ENCODE results near the gene TTC31. TPM values are rescaled to one million over a fixed set of nuclear protein-coding genes. Genes with fewer than 3 reads are reported as not detected.
"Not testable (repeated sequence)": the region's sequence is repeated elsewhere in the genome, so short reads cannot be mapped to it uniquely, and the experiment has no call there.

Gene TTC31
- 5.3 and 7.3 TPM in 2 replicates for total RNA-seq

DNA sequence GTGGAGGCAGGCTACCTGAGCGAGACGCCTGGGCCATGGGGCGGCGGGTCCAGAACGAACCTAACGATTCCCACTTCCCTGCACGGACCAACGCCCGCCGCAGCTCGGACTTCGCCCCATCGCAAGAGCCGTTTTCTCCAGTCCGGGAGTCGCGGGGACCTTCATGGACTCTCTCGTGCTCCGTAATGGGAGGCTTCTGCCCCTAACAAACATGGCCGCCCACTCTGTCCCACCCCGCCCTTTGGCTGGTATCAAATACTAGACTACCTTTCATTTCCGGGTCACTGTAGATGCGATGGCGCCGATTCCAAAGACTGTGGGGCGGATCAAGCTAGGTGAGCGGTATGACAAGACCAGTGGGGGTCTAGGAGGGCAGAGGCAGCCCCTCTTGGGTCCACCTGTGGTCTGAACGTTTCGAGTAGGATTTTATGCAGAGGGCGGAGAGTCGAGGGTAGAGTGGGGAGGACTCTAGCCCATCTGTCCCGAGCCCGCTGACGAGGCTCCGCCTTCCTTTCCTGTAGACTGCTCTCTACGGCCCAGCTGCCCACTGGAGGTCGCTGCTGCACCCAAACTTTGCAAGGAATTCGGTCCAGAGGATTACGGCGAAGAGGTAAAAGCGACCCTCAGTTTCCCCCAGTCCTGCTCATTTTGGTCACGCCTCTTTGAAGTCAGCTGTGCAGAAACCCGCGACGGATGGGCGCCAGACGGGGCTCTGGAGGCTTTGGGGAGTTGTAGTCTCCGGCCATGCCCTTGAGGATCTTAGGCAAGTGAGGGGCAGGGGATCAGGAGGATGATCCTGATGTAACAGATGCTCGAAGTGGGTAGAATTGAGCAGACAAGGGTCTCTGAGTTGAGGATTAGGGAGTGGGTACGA, at the start of gene TTC31, which contains the start of gene CCDC142:
TTC31 (plus strand) TSS at position 281 of the 874 bp plus-strand sequence; CDS start at position 296, 15 bp downstream.
CCDC142 (minus strand) TSS at position 198 of the 874 bp plus-strand sequence; CDS start at position 37, 161 bp downstream.
- peak; percentile 88 to 97 for DNase-seq (ENCODE audit: low read depth in 2 of 2)

- DNase-seq (ENCODE audit: low read depth in 2 of 2) = no peak
These were observed 46.6 kb upstream of the TTC31 start for GRCh38 chr2:74436111-74436805.

DNA sequence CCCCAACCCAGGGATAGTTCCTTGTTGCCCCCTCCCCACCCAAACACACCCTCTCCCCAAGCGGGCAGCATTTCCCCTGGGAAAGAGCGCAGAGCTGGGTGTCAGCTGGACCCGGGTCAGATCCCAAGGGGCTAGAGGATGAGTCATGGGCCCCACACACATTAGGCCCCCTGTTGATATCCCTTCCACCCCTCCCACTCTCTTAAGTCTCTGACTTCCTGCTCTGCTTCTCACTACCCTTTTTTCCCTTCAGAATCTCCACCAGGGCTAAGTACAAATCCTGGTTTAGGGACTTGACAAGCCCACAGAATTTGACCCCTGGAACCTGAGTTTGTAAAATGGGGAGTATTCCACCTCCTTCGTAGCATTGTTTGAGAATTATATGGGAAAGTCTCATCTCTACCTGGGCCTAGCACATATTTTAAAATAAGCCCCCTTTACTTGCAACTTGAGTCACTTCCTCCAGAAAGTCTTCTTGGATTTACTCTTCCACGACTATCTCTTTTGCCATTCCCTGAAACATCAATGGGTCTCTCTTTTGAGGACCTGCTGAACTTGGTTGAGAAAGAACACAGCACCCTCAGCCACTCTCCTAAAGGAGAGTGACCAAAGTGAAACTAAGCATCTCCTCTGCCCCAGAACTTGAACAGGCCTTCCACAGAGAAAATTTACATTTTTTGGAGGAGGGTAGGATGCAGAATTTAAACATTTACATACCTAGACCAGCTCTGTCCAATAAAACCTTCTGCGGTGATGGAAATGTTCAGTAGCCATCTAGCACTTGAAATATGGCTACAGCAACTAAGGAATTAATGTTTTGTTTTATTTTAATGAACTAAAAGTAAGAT, 45.8 kb upstream of the TTC31 start:
- no peak for DNase-seq (ENCODE audit: low read depth in 2 of 2)

DNA sequence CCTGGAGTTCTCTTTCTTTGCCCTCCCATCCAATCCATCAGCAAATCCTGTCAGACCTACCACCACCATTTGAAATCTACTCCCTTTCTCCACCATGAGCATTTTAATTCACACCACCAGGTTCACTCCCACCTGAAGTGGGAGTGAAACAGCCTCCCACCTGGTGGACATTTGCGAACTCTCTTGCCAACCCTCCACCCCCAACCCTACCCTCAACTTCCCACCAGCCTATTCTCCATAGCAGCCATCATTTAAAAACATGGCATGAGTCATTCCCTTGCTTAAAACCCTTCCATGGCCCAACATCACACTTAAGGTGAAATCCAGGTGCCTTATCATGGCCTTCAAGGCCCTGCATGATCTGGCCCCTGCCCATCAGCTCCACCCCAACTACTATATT, 44.6 kb upstream of the TTC31 start:
- no peak for DNase-seq (ENCODE audit: low read depth in 2 of 2)

- no peak for DNase-seq (ENCODE audit: low read depth in 2 of 2)
These were observed 43.5 kb upstream of the TTC31 start for GRCh38 chr2:74439373-74439772.

- peak in 1 of 2 donors; percentile 20 for DNase-seq (ENCODE audit: low read depth in 2 of 2)
These were observed 43.0 kb upstream of the TTC31 start for GRCh38 chr2:74439803-74440377.

- DNase-seq (ENCODE audit: low read depth in 2 of 2) = peak; percentile 47 to 79
These were observed 42.3 kb upstream of the TTC31 start for GRCh38 chr2:74440378-74441169.

DNA sequence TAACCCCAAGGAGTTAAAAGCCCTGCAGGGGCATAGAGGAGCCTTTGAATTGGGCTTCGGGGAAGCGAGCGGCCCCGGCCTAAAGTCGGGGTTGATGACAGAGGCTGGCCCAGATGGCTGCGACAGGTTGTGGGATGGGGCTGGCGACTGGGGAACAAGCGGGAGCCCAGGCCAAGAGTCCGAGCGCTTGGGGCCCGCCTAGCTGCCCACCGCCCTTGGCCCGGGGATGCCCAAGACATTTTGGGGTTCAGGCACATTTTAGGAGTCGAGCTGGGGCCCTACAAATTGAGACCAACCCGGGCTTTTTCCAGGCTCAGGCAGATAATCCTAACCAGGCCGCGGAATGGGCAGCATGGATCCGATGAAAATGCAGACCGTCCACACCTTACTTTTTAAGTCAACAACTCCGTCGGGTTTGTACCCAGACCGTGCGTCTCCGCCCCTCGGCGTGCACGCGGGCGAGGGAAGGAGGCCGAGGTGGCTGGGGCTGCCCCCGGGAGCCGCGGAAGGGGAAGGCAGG, 41.7 kb upstream of the TTC31 start:
- no peak for DNase-seq (ENCODE audit: low read depth in 2 of 2)

DNA sequence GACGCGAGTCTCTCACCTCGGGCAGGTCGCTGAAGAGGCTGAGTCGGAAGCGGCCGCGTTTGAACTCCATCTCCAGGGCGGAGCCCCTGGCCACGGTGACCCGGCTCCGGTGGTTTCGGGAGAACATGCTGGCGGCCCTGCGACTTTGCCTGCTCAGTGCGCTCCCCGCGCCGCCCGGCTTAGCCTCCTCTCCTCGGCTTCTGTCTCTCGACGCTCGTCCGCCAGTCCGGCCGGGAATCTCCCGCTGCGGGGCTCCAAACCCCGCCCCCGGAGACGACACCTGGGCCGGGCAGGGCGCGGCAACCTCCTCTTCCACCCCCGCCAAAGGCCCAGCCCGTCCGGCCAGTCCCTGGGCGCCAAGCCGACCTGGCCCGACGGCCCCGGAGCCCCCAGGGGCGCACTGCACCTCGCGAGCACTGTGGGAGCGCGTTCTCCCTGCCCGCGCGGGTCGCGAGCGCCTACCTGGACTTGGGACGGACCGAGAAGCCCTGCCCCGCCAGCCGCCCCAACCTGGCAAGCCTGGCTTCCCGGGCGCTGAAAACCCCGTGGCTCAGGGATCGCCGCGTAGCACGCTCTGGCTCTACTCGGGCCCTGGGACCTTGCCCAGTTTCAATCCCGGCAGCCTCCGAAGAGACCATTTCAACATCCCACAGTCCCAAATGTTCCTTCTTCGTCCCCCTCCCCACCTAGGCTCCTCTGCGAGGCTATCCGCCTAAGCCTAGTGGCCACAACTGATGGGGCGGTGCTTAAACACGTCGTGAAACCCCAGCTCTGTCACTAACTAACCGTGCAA, 41.0 kb upstream of the TTC31 start, which contains the start of gene RTKN:
RTKN (minus strand) TSS at position 248 of the 793 bp plus-strand sequence; CDS start at position 127, 121 bp downstream.
- DNase-seq (ENCODE audit: low read depth in 2 of 2) = no peak

DNA sequence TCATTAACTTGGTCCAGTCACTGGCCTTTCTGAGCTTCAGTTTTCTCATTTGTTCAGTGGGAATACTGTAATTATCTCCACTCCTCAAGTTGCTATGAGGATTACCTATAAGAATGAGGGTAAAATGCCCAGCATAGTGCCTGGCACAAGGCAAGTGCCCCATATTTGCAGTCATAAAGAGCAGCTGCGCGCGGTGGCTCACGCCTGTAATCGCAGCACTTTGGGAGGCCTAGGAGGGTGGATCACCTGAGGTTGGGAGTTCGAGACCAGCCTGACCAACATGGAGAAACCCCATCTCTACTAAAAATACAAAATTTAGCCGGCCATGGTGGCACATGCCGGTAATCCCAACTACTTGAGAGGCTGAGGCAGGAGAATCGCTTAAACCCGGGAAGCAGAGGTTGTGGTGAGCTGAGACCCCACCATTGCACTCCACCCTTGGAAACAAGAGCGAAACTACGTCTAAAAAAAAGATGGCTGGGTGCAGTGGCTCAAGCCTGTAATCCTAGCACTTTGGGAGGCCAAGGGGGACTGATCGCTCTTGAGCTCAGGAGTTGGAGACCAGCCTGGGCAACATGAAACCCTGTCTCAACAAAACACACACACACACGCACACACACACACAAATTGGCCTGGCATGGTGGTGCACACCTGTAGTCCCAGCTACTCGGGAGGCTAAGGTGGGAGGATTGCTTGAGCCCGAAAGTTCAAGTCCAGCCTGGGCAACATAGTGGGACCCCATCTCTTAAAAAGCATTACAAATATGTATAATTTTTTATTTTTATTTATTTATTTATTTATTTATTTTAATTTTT, 40.2 kb upstream of the TTC31 start:
- DNase-seq (ENCODE audit: low read depth in 2 of 2) = not testable (repeated sequence)

DNA sequence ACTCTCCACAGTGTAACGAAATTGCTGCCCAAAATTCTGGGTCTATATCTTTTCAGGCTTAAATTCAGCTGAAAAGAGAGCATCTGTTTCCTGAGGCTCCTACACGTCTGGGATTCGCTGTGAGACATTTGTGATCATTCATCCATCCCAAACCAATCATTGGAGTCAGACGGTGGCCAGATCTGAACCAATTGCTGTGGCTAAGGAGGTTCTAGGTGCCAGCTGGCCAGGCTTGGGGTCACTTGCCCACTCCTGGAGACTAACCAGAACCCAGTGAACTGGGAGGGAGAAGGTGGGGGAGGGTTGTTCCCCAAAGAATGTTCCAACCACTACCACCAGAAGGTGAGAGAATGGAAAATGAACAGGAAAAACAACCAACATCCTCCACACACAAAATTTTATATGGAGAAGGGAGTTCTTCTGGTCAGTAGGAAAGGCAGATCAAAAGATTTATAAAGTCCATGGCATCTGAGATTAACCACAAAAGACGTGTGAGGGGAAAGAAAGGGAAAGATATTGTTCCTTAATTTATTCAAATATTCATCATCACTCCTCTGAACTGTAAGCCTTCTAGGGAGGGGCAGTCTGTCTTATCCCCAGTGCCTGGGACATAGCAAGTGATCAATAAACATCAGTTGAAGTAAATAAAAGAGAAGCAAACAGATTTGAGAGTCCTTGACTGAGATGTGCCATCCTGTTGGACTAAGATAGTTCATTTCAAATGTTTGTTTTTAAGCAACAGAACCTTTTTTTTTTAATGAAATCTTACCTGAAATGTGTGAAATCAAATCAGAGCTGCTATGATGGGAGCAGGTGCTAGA, 38.2 kb upstream of the TTC31 start:
- no peak for DNase-seq (ENCODE audit: low read depth in 2 of 2)

- DNase-seq (ENCODE audit: low read depth in 2 of 2) = no peak
These were observed 35.5 kb upstream of the TTC31 start for GRCh38 chr2:74447230-74447999.

GRCh38 chr2:74448771-74449170, 34.1 kb upstream of the TTC31 start:
- no peak for DNase-seq (ENCODE audit: low read depth in 2 of 2)

GRCh38 chr2:74450570-74451190, 32.2 kb upstream of the TTC31 start:
- no peak for DNase-seq (ENCODE audit: low read depth in 2 of 2)

- peak; percentile 98 for DNase-seq (ENCODE audit: low read depth in 2 of 2)
These were observed 28.0 kb upstream of the TTC31 start, which contains the start of gene INO80B for GRCh38 chr2:74454654-74455511. INO80B (plus strand) TSS chr2:74455087; CDS start chr2:74455117, 30 bp downstream.

Measured in dermis microvascular lymphatic vessel endothelial cell (primary cell).